GM19043 (cell line): Measurements from ENCODE around the gene MGRN1.
"Not testable (repeated sequence)": the region's sequence is repeated elsewhere in the genome, so short reads cannot be mapped to it uniquely, and the experiment has no call there.

ENCODE experiments used
- ATAC-seq: cut with Tn5 transposase; IDR thresholded peaks from one replicate; pipeline ENCODE4 v1.9.1; 2021; ENCODE audit warnings: low read depth; ENCODE audit not compliant: unreplicated experiment

MGRN1 gene

DNA sequence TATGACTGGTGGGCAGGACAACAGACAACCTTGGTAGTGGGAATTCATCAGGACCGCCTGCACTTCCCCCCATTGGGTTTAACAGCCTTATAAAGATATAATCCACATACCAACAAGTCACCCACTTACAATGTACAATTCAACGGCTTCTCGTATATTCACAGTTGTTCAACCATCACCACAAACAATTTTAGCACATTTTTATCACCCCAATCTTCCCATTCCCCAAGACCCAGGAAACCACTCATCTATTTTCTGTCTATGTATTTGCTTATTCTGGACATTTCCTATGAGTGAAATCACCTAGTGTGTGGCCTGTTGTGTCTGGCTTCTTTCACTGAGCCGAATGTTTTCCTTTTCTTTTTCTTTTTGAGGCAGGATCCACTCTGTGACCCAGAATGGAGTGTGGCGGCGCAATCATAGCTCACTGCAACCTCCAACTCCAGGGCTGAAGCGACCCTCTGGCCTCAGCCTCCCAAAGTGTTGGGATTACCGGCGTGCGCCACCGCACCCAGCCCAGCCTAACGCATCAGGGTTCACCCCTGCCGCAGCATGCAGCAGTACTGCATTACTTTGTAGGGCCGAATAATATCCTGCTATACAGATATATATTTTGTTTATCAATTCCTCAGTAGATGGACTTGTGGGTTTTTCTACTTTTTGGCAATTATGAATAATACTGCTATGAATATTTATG is 98.6 kb downstream of the MGRN1 start:
- ATAC-seq = no peak

DNA sequence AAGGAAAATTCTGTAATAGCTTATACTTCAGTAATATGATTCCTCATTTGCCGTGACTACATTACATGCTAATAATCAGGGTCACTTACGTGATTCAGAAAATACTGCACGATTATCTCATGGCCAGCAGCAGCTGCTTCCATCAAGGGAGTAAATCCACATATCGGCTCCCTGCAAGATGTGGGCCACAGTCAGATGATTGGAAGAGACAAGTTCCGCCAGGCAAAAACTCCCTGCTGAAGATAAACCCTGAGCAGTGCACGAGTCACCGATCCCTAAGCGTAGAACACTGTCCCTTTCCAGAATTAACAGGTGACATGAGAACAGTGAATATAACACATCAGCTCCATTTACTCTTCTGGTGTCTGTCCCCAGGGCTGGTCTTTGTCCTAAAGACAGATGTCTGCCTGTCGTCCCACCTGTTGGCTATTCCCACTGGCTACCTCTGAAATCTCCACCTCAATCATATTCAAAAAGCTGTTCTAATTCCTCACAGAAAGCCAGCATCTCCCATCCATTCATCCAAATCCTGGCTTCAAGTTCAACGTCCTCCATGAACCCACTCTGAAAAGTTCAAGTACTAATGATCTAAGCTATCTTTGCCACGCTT is 100.1 kb downstream of the MGRN1 start:
- ATAC-seq = no peak

DNA sequence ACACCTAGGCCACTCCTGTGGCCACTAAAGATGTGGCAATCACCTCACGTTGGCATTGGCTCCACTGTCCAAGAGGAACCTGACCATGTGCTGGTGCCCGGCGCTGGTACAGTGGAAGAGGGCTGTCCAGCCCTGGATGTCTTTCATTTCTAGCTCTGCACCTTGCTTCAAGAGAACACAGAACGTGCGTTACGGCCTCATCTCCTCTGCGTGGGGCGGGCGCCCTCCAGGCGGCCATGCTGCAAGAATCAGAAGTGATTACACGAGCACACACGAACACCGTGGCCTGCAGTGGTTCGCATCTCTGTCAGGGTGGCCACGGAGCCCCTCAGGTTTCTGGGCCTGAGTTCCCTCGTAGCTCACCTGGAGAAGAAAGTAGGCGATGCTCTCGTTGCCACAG is 102.0 kb downstream of the MGRN1 start:
- no peak for ATAC-seq

DNA sequence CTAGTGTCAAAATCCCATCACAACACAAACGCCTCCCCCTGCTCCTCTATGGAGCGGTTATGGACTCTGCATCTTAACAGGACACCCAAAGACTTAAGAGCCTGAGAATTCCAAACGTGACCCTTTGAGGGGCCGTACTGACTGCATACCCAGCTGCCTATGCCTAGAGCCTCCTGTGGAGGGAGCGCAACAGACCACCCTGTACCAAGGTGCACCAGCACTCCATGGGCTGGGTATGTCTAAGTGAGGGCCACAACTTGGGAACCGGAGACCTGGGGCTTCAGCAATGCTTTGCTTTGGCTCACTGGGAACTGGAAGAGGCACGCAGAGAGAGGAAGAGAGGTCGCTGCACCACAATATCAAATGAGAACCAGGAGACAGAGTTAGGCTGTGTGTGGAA is 104.0 kb downstream of the MGRN1 start:
- ATAC-seq = no peak

DNA sequence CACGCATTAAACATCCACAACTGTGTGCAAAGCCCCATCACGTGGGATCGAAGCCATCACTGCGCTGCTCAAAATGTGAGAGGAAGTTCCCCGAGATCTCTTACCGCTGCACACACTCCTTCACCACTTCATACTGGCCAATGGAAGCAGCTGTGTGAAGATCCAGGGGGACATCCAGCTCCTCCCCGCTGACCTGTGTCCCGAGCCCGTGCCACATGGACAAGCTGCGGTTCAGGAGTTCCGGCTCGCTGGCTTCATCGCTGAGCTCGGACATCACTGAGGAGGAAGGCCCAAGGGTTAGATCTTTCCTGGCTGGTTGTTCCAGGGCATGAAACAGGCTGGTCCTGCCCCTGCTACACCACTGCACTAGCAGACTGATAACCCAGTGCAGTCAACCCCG is 105.2 kb downstream of the MGRN1 start:
- no peak for ATAC-seq

DNA sequence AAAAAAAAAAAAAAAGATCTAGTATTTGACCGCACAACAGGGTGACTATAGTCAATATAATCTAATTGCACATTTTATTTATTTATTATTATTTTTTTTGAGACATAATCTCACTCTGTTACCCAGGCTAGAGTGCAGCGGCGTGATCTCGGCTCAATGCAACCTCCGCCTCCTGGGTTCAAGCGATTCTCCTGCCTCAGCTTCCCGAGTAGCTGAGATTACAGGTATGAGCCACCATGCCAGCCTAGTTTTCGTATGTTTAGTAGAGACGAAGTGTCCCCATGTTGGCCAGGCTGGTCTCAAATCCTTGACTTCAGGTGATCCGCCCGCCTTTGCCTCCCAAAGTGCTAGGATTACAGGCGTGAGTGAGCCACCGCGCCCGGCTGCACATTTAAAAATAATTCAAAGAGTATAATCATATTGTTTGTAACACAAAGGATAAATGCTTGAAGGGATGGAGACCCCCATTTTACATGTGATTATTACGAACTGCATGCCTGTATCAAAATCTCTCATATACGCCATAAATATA is 108.7 kb downstream of the MGRN1 start:
- no peak for ATAC-seq

DNA sequence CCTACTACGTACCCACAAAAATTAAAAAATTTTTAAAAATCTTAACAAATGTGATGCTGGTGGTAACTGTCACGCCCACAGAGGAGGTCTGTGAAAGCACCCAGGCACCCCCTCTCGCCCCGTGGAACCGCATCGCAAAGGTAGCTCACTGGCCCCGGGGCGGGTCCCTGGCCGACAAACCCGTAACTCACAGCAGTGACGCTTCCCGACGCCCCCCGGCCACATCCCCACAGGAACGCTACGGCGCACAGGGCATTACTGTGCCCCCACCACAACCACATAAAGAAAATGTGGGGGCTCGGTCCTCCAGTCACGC is 109.1 kb downstream of the MGRN1 start:
- no peak for ATAC-seq

DNA sequence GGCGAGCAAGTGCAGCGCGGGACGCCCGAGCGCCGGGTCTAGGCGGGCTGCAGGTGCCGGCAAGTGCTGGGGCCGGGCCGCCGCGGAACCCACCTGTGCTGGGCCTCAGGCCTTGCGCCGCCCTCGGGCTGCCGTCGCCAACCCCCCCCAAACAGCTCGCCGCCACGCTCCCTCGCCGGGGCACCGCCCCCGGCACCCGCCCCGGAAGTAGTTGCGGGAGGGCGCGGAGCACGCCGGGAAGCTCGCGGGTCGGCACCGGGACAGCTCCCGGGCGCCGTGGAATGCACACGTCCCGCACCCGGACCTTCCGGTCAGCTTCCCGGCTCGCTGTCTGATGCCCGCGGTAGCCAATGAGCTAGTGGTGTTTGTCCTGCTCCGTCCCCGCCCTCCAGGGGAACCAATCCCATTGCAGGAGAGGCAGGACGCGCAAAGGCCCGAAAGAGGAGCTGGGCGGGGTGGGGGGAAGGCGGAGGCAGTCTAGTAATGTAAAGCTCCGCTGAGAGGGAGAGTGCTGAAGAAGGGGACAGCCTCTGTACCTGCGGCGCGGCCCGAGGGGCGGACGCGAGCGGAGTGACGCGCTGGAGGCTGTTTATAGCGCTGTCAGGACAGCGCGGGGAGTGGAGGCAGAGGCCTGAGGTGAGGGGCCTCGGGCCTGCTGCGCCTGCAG is 109.6 kb downstream of the MGRN1 start, which contains the start of the genes ANKS3 and DNAAF8:
Gene ANKS3, minus strand, starts transcription at position 209 of the 667 bp plus-strand sequence. CDS start 4,122 bp downstream, outside the sequence.
Gene DNAAF8, plus strand, starts transcription at position 475 of the 667 bp plus-strand sequence. CDS start 1,978 bp downstream, outside the sequence.
- ATAC-seq = peak; percentile 65

DNA sequence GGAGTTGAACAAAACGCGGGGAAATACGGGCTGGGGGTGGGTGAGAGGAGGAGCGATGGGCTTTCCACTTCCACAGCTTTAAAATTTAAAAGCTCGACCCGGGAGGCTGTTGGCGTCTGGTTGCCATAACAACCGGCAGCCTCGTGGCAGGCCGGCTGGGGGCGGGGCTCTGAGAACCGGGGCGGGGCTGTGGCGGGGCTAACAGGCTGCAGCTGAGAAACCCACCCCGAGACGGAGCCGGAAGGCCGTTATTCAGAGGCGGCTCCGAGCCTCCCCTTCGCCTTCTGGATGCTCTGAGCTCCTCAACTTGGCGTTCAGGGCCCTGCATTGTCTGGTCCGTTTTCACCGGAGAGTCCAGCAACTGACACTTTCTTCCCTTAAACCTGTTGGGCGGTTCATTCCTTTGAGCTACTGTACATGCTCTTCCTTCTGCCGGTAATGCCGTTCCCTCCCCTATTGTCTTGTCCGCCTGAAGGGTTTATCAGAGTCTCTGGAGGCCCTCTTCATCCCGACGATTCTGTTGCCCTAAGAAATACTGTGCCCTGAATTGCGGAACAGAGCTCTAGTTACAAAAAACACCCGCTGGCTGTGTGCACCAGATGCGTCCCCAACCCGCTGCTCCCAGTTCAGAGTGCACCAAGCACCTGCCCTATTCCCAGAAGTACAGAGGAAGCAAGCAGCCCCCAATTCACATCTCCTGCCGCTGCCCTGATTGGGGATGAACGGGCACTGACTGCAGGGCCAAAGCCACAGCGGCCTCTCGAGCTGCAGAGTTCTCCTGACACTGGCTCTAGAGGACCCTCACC is 110.3 kb downstream of the MGRN1 start:
- peak; percentile 51 for ATAC-seq

DNA sequence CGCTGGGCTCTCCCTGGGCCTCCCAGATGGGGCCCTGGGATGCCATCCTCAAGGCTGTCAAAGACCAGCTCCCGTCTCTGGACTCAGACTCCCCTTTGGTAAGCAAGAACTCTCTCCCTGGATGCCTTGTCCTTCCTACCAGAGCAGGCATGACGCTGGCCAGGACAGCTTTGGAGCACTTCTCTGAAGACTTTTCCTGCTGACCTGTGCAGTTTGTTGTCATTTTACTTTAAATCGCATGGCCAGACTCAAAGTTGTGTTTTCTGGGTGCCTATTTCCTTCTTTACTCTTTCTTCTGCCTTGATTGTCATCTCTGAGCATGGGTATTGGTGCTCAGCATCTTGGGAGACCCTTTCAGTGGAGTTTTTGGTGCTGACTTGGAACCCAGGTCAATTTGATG is 111.9 kb downstream of the MGRN1 start:
- ATAC-seq = no peak

DNA sequence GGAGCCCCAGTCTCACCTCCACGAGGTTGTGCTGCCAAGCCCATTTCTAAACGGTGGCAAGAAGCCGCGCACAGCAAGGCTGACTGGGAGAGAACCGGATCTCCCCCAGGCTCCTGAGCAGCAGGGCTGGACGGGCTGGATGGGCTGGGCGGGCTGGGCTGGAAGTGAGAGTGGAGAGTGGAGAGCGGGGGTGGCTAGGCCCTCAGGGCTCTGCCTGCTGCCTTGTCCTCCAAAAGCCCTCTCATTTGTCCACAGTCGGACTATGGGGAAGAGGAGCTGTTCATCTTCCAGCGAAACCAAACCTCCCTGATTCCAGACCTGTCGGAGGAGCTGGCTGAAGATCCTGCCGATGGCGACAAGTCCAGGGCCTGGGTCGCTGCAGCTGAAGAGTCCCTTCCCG is 112.9 kb downstream of the MGRN1 start:
- no peak for ATAC-seq

DNA sequence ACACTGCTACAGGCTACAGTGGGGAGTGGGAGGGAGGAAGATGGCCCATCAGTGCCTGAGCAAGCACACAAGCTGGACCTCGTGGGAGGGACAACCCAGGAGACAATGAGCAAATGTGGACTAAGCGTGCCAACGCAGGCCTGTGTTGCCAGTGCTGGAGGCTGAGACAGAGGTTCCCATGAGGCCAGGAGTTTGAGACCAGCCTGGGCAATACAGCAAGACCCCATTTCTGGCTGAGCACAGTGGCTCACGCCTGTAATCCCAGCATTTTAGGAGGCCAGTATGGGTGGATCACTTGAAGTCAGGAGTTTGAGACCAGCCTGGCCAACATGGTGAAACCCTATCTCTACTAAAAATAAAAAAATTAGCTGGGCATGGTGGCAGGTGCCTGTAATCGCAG is 113.7 kb downstream of the MGRN1 start:
- not testable (repeated sequence) for ATAC-seq
